WTC11 (cell line): ENCODE data around the gene TMEM178B. TPM values are rescaled to one million over a fixed set of nuclear protein-coding genes. Genes with fewer than 3 reads are reported as not detected.

Experiments
- ATAC-seq: fragments of 200-7000 bp; cut with Tn5 transposase; 2 replicates; pipeline ENCODE4 v1.10.0; 2021; ENCODE audit warnings: mild to moderate bottlenecking, moderate library complexity
- CTCF ChIA-PET: fragments of 300-600 bp; sonication (Branson Sonifier 250); formaldehyde crosslinking; loops from one replicate; lab custom pipeline; 2021; ENCODE audit warnings: antibody characterized with exemption; lab: Charles Lee
- POLR2A ChIA-PET: fragments of 350-600 bp; sonication (Branson Sonifier 250); formaldehyde crosslinking; loops from one replicate; lab custom pipeline; 2021; ENCODE audit warnings: antibody characterized with exemption; lab: Charles Lee
- DNase-seq: peaks from one replicate; pipeline ENCODE4 v3.0.0; 2021; ENCODE audit warnings: low spot score
- H3K27ac Mint-ChIP-seq: 2 replicates; pipeline ENCODE4 v1.8.0; 2021; ENCODE audit warnings: mixed read lengths
- H3K27me3 Mint-ChIP-seq: 2 replicates; pipeline ENCODE4 v1.8.0; 2021; ENCODE audit warnings: low read depth, mild to moderate bottlenecking, moderate library complexity, mixed read lengths
- H3K36me3 Mint-ChIP-seq: 2 replicates; pipeline ENCODE4 v1.8.0; 2021; ENCODE audit warnings: mixed read lengths
- H3K4me1 Mint-ChIP-seq: 2 replicates; pipeline ENCODE4 v1.8.0; 2022; ENCODE audit warnings: mixed read lengths
- H3K4me3 Mint-ChIP-seq: 2 replicates; pipeline ENCODE4 v1.8.0; 2021; ENCODE audit warnings: mild to moderate bottlenecking, moderate library complexity, mixed read lengths
- H3K9me3 Mint-ChIP-seq: 2 replicates; pipeline ENCODE4 v1.8.0; 2021; ENCODE audit warnings: mixed read lengths
- ATF1 ChIP-seq: sonication (generic); formaldehyde crosslinking; IDR thresholded peaks from 2 replicates; pipeline ENCODE4 v1.8.1; 2023; ENCODE audit warnings: mild to moderate bottlenecking, moderate library complexity, missing genetic modification reagents
- CTCF ChIP-seq: fragments of 200-600 bp; IDR thresholded peaks from 2 replicates; pipeline ENCODE4 v1.8.0; 2022; ENCODE audit warnings: antibody characterized with exemption
- EMX1 ChIP-seq: fragments of 250-450 bp; sonication (Bioruptor Pico); IDR thresholded peaks from 2 replicates; pipeline ENCODE4 v1.8.0; 2021; ENCODE audit warnings: mild to moderate bottlenecking
- ETV6 ChIP-seq: sonication (generic); formaldehyde crosslinking; IDR thresholded peaks from 2 replicates; pipeline ENCODE4 v1.8.1; 2022; ENCODE audit warnings: mild to moderate bottlenecking, missing genetic modification reagents
- FOXK1 ChIP-seq: sonication (generic); formaldehyde crosslinking; IDR thresholded peaks from 2 replicates; pipeline ENCODE4 v1.8.0; 2022; ENCODE audit warnings: mild to moderate bottlenecking, moderate library complexity, missing genetic modification reagents
- FOXP4 ChIP-seq: sonication (generic); formaldehyde crosslinking; IDR thresholded peaks from 2 replicates; pipeline ENCODE4 v1.8.0; 2022; ENCODE audit warnings: mild to moderate bottlenecking, missing genetic modification reagents
- GABPB1 ChIP-seq: sonication (generic); formaldehyde crosslinking; IDR thresholded peaks from 2 replicates; pipeline ENCODE4 v1.8.1; 2023; ENCODE audit warnings: mild to moderate bottlenecking, missing genetic modification reagents
- GTF2I ChIP-seq: fragments of 250-450 bp; sonication (Bioruptor Pico); conservative IDR thresholded peaks from 2 replicates; pipeline ENCODE4 v1.4.0; 2021; ENCODE audit warnings: mild to moderate bottlenecking
- NR3C1 ChIP-seq: sonication (generic); formaldehyde crosslinking; conservative IDR thresholded peaks from 2 replicates; pipeline ENCODE4 v1.8.1; 2023; ENCODE audit warnings: low read depth, mild to moderate bottlenecking, missing genetic modification reagents
- RELA ChIP-seq: sonication (generic); formaldehyde crosslinking; IDR thresholded peaks from 2 replicates; pipeline ENCODE4 v1.8.1; 2022; ENCODE audit warnings: missing genetic modification reagents, mild to moderate bottlenecking, borderline replicate concordance
- TEAD1 ChIP-seq: sonication (generic); formaldehyde crosslinking; IDR thresholded peaks from 2 replicates; pipeline ENCODE4 v1.8.0; 2022; ENCODE audit warnings: mild to moderate bottlenecking, missing genetic modification reagents
- ZNF121 ChIP-seq: sonication (generic); formaldehyde crosslinking; IDR thresholded peaks from 2 replicates; pipeline ENCODE4 v1.8.0; 2023; ENCODE audit warnings: missing genetic modification reagents
- ZNF219 ChIP-seq: sonication (generic); formaldehyde crosslinking; IDR thresholded peaks from 2 replicates; pipeline ENCODE4 v1.8.0; 2023; ENCODE audit warnings: missing genetic modification reagents, mild to moderate bottlenecking, borderline replicate concordance
- ZNF317 ChIP-seq: sonication (generic); formaldehyde crosslinking; IDR thresholded peaks from 2 replicates; pipeline ENCODE4 v1.8.1; 2023; ENCODE audit warnings: low read depth, mild to moderate bottlenecking, moderate library complexity, missing genetic modification reagents, borderline replicate concordance
- ZNF396 ChIP-seq: fragments of 250-450 bp; sonication (Bioruptor Pico); IDR thresholded peaks from 2 replicates; pipeline ENCODE4 v1.8.0; 2021; ENCODE audit warnings: mild to moderate bottlenecking, moderate library complexity, borderline replicate concordance
- total RNA-seq: library from RNA; stranded (reverse); gene quantifications from 3 replicates; pipeline ENCODE4 v1.2.3, GENCODE V29; 2021
- TF ChIP-seq, protein P1 (sequence below): fragments of 250-450 bp; sonication (Bioruptor Pico); IDR thresholded peaks from 2 replicates; pipeline ENCODE4 v1.9.0; 2021; ENCODE audit warnings: mild to moderate bottlenecking
- TF ChIP-seq, protein P2 (sequence below): fragments of 250-450 bp; sonication (Bioruptor Pico); IDR thresholded peaks from 2 replicates; pipeline ENCODE4 v1.9.0; 2021; ENCODE audit warnings: mild to moderate bottlenecking, borderline replicate concordance
- TF ChIP-seq, protein P3 (sequence below): sonication (generic); formaldehyde crosslinking; IDR thresholded peaks from 2 replicates; pipeline ENCODE4 v1.8.0; 2022; ENCODE audit warnings: mild to moderate bottlenecking, missing genetic modification reagents

The TMEM178B gene
- total RNA-seq, 1 experiment from 2014 or later: 20.4 TPM

DNA sequence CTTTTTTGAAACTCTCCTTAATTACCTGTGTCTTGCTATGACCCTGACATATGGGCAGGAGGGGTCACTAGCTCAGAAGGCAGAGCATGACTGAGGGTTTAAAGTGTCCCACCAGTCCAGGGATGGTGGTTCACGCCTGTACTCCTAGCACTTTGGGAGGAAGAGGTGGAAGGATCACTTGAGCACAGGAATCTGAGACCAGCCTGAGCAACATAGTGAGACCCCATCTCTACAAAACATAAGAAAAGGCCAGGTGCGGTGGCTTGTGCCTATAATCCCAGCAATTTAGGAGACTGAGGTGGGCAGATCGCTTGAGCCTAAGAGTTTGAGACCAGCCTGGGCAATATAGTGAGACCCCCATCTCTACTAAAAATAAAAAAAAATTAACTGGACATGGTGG lies 133.8 kb downstream of the TMEM178B start:
- ChIA-PET CTCF (no interaction called here), POLR2A (no interaction called here)
- peaks cover 56% of the 10 kb centered on the region for H3K4me1 Mint-ChIP-seq
- TF ChIP-seq CTCF (no peak), ZNF396 (CRISPR knock-in tag) (no peak), ZNF121 (CRISPR knock-in tag) (peak; percentile 91)
- H3K4me3 Mint-ChIP-seq: no peak overlapping the region
- ATAC-seq (no peak), DNase-seq (no peak)
- no peak overlapping the region for H3K27ac Mint-ChIP-seq
- H3K36me3 Mint-ChIP-seq: peaks cover 6% of the 10 kb centered on the region; the same call in 1 of the 2 replicates
- H3K9me3 Mint-ChIP-seq: no peaks in the 10 kb centered on the region
- no peaks in the 10 kb centered on the region for H3K27me3 Mint-ChIP-seq

- DNase-seq (peak; percentile 57), ATAC-seq (peak; percentile 67)
- Mint-ChIP-seq H3K9me3 (no peaks in the 10 kb centered on the region), H3K27me3 (no peaks in the 10 kb centered on the region), H3K27ac (peak overlapping the region; percentile 94), H3K4me1 (peaks cover 56% of the 10 kb centered on the region), H3K36me3 (peaks cover 7% of the 10 kb centered on the region; the same call in 1 of the 2 replicates), H3K4me3 (no peak overlapping the region)
- no peak for TF ChIP-seq EMX1 (CRISPR knock-in tag)
- TF ChIP-seq GTF2I (CRISPR knock-in tag): no peak
- TF ChIP-seq ATF1 (CRISPR knock-in tag): no peak
- TF ChIP-seq, protein P1, sequence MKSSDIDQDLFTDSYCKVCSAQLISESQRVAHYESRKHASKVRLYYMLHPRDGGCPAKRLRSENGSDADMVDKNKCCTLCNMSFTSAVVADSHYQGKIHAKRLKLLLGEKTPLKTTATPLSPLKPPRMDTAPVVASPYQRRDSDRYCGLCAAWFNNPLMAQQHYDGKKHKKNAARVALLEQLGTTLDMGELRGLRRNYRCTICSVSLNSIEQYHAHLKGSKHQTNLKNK (CRISPR knock-in tag): no peak
- TF ChIP-seq ZNF121 (CRISPR knock-in tag): no peak
- TF ChIP-seq ZNF219: no peak
- CTCF ChIA-PET: interaction anchor here (0.7 to 1.1 kb wide), 3 partner anchors 11 to 136 kb away, joined by 3 to 5 read pairs (median 4); no protein-coding TSS in a partner anchor
- POLR2A ChIA-PET: interaction anchor here (0.6 kb wide), 2 partner anchors 54 to 184 kb away, joined by 3 read pairs; no protein-coding TSS in a partner anchor
Measured at GRCh38 chr7:141208539-141208938, 134.7 kb downstream of the TMEM178B start.

GRCh38 chr7:141209454-141209853 lies 135.6 kb downstream of the TMEM178B start:
- ChIA-PET POLR2A (interaction anchor here (0.6 to 1.1 kb wide), 2 partner anchors 9 to 185 kb away, joined by 3 read pairs; no protein-coding TSS in a partner anchor), CTCF (interaction anchor here (1.1 kb wide), 1 partner anchor 137 kb away, joined by 4 read pairs; no protein-coding TSS in a partner anchor)
- DNase-seq: no peak
- Mint-ChIP-seq H3K36me3 (peaks cover 7% of the 10 kb centered on the region; the same call in 1 of the 2 replicates), H3K9me3 (no peaks in the 10 kb centered on the region), H3K27ac (peak overlapping the region; percentile 94), H3K27me3 (no peaks in the 10 kb centered on the region), H3K4me1 (peaks cover 62% of the 10 kb centered on the region), H3K4me3 (no peak overlapping the region)
- TF ChIP-seq, protein P2, sequence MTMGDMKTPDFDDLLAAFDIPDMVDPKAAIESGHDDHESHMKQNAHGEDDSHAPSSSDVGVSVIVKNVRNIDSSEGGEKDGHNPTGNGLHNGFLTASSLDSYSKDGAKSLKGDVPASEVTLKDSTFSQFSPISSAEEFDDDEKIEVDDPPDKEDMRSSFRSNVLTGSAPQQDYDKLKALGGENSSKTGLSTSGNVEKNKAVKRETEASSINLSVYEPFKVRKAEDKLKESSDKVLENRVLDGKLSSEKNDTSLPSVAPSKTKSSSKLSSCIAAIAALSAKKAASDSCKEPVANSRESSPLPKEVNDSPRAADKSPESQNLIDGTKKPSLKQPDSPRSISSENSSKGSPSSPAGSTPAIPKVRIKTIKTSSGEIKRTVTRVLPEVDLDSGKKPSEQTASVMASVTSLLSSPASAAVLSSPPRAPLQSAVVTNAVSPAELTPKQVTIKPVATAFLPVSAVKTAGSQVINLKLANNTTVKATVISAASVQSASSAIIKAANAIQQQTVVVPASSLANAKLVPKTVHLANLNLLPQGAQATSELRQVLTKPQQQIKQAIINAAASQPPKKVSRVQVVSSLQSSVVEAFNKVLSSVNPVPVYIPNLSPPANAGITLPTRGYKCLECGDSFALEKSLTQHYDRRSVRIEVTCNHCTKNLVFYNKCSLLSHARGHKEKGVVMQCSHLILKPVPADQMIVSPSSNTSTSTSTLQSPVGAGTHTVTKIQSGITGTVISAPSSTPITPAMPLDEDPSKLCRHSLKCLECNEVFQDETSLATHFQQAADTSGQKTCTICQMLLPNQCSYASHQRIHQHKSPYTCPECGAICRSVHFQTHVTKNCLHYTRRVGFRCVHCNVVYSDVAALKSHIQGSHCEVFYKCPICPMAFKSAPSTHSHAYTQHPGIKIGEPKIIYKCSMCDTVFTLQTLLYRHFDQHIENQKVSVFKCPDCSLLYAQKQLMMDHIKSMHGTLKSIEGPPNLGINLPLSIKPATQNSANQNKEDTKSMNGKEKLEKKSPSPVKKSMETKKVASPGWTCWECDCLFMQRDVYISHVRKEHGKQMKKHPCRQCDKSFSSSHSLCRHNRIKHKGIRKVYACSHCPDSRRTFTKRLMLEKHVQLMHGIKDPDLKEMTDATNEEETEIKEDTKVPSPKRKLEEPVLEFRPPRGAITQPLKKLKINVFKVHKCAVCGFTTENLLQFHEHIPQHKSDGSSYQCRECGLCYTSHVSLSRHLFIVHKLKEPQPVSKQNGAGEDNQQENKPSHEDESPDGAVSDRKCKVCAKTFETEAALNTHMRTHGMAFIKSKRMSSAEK (CRISPR knock-in tag): no peak
- TF ChIP-seq RELA (CRISPR knock-in tag): no peak
- ATAC-seq: peak; percentile 6; the same call in 1 of the 2 replicates

GRCh38 chr7:141210862-141211261 lies 137.0 kb downstream of the TMEM178B start:
- ATAC-seq (peak; percentile 72), DNase-seq (no peak)
- Mint-ChIP-seq H3K4me1 (peaks cover 67% of the 10 kb centered on the region), H3K4me3 (peak overlapping the region; percentile 11)
- POLR2A ChIA-PET: no interaction called here
- TF ChIP-seq GABPB1 (no peak), ZNF317 (CRISPR knock-in tag) (no peak), ETV6 (CRISPR knock-in tag) (0 out of 2 replicates have a peak, but pooled peaks have one; percentile 67), FOXP4 (CRISPR knock-in tag) (peak; percentile 35; the same call in 1 of the 2 replicates), FOXK1 (CRISPR knock-in tag) (0 out of 2 replicates have a peak, but pooled peaks have one; percentile 21), NR3C1 (CRISPR knock-in tag) (no peak), TEAD1 (CRISPR knock-in tag) (peak; percentile 87; the same call in 1 of the 2 replicates)
- TF ChIP-seq, protein P3, sequence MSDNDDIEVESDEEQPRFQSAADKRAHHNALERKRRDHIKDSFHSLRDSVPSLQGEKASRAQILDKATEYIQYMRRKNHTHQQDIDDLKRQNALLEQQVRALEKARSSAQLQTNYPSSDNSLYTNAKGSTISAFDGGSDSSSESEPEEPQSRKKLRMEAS (CRISPR knock-in tag): peak; percentile 58; the same call in 1 of the 2 replicates
- TF ChIP-seq, all 79 proteins: peak for 5
- Mint-ChIP-seq H3K9me3 (no peaks in the 10 kb centered on the region), H3K36me3 (peaks cover 7% of the 10 kb centered on the region; the same call in 1 of the 2 replicates), H3K27me3 (no peaks in the 10 kb centered on the region), H3K27ac (peak overlapping the region; percentile 11)
- CTCF ChIA-PET: no interaction called here
